ENCODE measurements around the gene ETV6.
A peak's percentile ranks its signal among the peaks of the same experiment; 100 is the strongest.

The ETV6 gene

DNA sequence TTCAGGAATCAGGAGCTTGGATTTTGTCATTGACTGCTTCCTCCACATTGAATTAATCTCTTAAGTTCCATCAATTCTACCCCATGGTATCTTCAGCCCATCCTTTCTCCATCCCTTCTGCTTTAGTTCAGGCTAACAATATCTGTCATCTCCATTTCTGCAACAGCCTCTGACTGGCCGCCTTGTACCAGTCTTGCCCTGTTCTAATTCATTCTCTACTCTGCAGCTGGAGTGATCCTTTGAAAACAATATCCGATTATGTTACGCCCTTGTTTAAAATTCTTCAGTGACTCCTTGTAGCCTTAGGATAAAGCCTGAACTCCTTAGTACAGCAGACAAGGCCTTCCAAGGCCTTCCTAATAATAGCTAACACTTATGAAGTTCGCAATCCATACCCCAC, 170.2 kb downstream of the ETV6 start:
- Histone ChIP-seq H3K79me2 (ENCODE audit: insufficient read depth, low read depth) (no peaks in the 10 kb centered on the region), H3K4me3 (IDR thresholded peaks at IDR 0.05; ENCODE audit: insufficient read depth, low read depth, low read length) (no peak overlapping the region), H3K4me1 (ENCODE audit: low read depth, poor library complexity, severe bottlenecking) (peaks cover 72% of the 10 kb centered on the region), H4K20me1 (ENCODE audit: insufficient read depth) (no peaks in the 10 kb centered on the region), H3K36me3 (ENCODE audit: insufficient read depth) (no peaks in the 10 kb centered on the region), H3K27ac (no peak overlapping the region), H3K27me3 (ENCODE audit: insufficient read depth, low read depth) (no peaks in the 10 kb centered on the region), H3K9ac (no peak overlapping the region), H3K4me2 (no peak overlapping the region), H2AFZ (ENCODE audit: low read depth) (no peak overlapping the region)
- TF ChIP-seq, protein P1, sequence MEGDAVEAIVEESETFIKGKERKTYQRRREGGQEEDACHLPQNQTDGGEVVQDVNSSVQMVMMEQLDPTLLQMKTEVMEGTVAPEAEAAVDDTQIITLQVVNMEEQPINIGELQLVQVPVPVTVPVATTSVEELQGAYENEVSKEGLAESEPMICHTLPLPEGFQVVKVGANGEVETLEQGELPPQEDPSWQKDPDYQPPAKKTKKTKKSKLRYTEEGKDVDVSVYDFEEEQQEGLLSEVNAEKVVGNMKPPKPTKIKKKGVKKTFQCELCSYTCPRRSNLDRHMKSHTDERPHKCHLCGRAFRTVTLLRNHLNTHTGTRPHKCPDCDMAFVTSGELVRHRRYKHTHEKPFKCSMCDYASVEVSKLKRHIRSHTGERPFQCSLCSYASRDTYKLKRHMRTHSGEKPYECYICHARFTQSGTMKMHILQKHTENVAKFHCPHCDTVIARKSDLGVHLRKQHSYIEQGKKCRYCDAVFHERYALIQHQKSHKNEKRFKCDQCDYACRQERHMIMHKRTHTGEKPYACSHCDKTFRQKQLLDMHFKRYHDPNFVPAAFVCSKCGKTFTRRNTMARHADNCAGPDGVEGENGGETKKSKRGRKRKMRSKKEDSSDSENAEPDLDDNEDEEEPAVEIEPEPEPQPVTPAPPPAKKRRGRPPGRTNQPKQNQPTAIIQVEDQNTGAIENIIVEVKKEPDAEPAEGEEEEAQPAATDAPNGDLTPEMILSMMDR (conservative IDR thresholded peaks at IDR 0.05; ENCODE audit: low read depth, low read length), result no peak

- H3K36me3 ChIP-seq (ENCODE audit: insufficient read depth), result no peaks in the 10 kb centered on the region
- no peaks in the 10 kb centered on the region for H3K27me3 ChIP-seq (ENCODE audit: insufficient read depth, low read depth)
These were observed 171.0 kb downstream of the ETV6 start for GRCh38 chr12:11820476-11820875.

GRCh38 chr12:11821386-11822080, 172.1 kb downstream of the ETV6 start:
- Histone ChIP-seq H4K20me1 (ENCODE audit: insufficient read depth) (no peaks in the 10 kb centered on the region), H3K9ac (peak overlapping the region; percentile 88), H3K4me2 (peak overlapping the region; percentile 84), H3K4me3 (IDR thresholded peaks at IDR 0.05; ENCODE audit: insufficient read depth, low read depth, low read length) (no peak overlapping the region), H3K4me1 (ENCODE audit: low read depth, poor library complexity, severe bottlenecking) (peaks cover 79% of the 10 kb centered on the region), H3K27ac (peak overlapping the region; percentile 99), H2AFZ (ENCODE audit: low read depth) (peak overlapping the region; percentile 44; the same call in 1 of the 2 replicates), H3K27me3 (ENCODE audit: insufficient read depth, low read depth) (no peaks in the 10 kb centered on the region), H3K79me2 (ENCODE audit: insufficient read depth, low read depth) (no peaks in the 10 kb centered on the region), H3K36me3 (ENCODE audit: insufficient read depth) (no peaks in the 10 kb centered on the region)
- TF ChIP-seq, protein P1 (conservative IDR thresholded peaks at IDR 0.05; ENCODE audit: low read depth, low read length), result no peak

More at GRCh38 chr12:11820476-11820875, 171.0 kb downstream of the ETV6 start:
- Histone ChIP-seq H4K20me1 (ENCODE audit: insufficient read depth) (no peaks in the 10 kb centered on the region), H2AFZ (ENCODE audit: low read depth) (no peak overlapping the region), H3K4me3 (IDR thresholded peaks at IDR 0.05; ENCODE audit: insufficient read depth, low read depth, low read length) (no peak overlapping the region), H3K4me1 (ENCODE audit: low read depth, poor library complexity, severe bottlenecking) (peaks cover 72% of the 10 kb centered on the region), H3K9ac (no peak overlapping the region), H3K4me2 (no peak overlapping the region), H3K79me2 (ENCODE audit: insufficient read depth, low read depth) (no peaks in the 10 kb centered on the region), H3K27ac (no peak overlapping the region; the same call in 1 of the 2 replicates)
- TF ChIP-seq, protein P1 (conservative IDR thresholded peaks at IDR 0.05; ENCODE audit: low read depth, low read length), result no peak

GRCh38 chr12:11822081-11822834, 172.8 kb downstream of the ETV6 start:
- Histone ChIP-seq H3K4me1 (ENCODE audit: low read depth, poor library complexity, severe bottlenecking) (peaks cover 86% of the 10 kb centered on the region), H3K27ac (peak overlapping the region; percentile 99), H3K36me3 (ENCODE audit: insufficient read depth) (no peaks in the 10 kb centered on the region), H3K9ac (peak overlapping the region; percentile 88), H3K27me3 (ENCODE audit: insufficient read depth, low read depth) (no peaks in the 10 kb centered on the region), H4K20me1 (ENCODE audit: insufficient read depth) (no peaks in the 10 kb centered on the region), H3K4me3 (IDR thresholded peaks at IDR 0.05; ENCODE audit: insufficient read depth, low read depth, low read length) (no peak overlapping the region), H3K4me2 (peak overlapping the region; percentile 84), H3K79me2 (ENCODE audit: insufficient read depth, low read depth) (no peaks in the 10 kb centered on the region), H2AFZ (ENCODE audit: low read depth) (peak overlapping the region; percentile 44)
- TF ChIP-seq, protein P1 (conservative IDR thresholded peaks at IDR 0.05; ENCODE audit: low read depth, low read length), result no peak

Data from KMS-11 (cell line).